GM19239 (cell line): ENCODE measurements around the gene DOC2A.
A peak's percentile ranks its signal among the peaks of the same experiment; 100 is the strongest.
"Not testable (repeated sequence)": the region's sequence is repeated elsewhere in the genome, so short reads cannot be mapped to it uniquely, and the experiment has no call there.

Experiments used
- DNase-seq: peaks from one replicate; pipeline ENCODE4 v3.0.0; 2011; ENCODE audit warnings: low spot score; ENCODE audit not compliant: insufficient read length
- FAIRE-seq: peaks from 2 replicates; lab custom pipeline; 2011; peaks lifted over from hg19 to GRCh38; lab: Jason Lieb, UNC

Gene DOC2A

GRCh38 chr16:30010844-30011713 lies at the start of gene DOC2A:
DOC2A (minus strand) TSS chr16:30011027; CDS start chr16:30010222, 805 bp downstream.
- FAIRE-seq: no peak
- no peak for DNase-seq

GRCh38 chr16:30060346-30060745 lies 49.5 kb upstream of the DOC2A start:
- FAIRE-seq: no peak
- DNase-seq: no peak

DNA sequence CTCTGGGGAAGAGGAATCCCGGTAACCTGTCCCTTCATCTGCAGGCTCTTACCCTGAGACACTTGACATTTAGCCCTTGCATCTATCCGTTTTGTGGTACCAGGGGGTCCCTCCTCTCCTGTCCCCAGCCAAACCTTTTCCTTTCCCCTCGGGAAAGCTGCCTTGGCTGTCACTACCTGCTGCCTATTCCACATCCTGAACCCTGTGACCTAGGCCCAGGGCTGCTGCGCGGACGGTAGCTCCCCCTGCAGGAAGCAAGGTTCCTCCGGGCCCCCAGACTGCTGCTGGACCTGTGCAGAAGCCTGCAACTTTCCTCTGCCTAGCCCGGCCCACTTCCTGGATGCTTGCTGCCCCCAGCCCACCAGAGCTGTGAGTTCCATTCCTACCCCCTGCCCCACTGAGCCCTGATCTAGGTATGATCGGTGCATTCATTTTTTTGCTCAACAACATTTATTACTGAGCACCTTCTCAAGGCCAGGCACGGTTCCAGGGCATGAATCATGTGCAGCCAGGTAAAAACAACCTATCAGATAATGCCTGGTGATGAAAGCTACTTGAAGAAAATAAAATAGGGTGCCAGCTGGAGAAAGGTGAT lies 44.2 kb upstream of the DOC2A start:
- FAIRE-seq: peak; percentile 70
- no peak for DNase-seq

GRCh38 chr16:30054451-30054850 lies 43.6 kb upstream of the DOC2A start:
- no peak for FAIRE-seq
- no peak for DNase-seq

DNA sequence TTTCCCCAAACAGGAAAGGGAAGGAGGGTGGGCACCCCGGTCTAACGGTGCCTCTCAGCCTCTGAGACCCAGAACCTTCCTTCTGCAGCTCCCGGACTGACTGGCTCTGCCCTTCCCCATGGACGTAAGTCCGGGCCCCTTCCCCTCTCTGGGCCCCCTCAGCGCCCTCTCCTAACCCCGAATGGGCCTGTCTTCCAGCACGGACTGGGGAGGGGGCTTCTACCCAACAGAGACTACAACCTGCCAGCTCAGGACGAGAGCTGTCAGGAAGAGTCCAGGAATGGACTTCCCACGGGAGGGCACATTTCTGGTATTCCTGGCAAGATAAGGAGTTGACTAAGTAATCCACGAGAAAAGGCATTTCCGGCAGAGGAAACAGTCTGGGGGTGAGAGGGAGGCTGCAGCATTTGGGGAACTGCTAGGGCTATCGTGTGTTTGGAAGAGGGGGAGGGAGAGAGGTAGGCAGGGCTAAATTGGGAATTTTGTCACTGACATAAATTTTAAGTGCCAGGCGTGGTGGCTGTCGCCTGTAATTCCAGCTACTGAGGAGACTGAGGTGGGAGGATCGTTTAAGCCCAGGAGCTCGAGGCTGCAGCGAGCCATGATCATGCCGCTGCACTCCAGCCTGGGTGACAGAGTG lies 42.7 kb upstream of the DOC2A start:
- FAIRE-seq (no peak), DNase-seq (no peak)

- FAIRE-seq (peak; percentile 66), DNase-seq (peak; percentile 92)
Measured at GRCh38 chr16:30052671-30053372, 42.0 kb upstream of the DOC2A start.

- FAIRE-seq (no peak), DNase-seq (no peak)
Measured at GRCh38 chr16:30051518-30051917, 40.7 kb upstream of the DOC2A start.

DNA sequence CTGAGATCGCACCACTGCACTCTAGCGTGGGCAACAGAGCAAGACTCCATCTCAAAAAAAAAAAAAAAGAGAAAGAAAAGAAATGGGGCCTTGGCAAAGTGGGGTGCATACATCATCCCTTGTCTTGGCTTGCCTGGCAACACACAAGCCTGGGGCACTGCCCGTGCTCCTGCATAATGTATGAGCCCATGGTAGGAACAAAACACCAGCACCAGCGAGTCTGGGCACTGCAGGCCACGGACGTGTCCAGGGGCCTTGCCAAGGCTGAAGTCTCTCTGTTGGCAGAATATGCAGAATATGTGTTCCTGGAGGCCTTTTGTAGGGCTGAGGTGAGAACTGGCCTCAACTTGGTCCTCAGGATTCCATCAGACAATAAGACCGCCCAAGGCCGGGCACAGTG lies 39.0 kb upstream of the DOC2A start:
- no peak for FAIRE-seq

DNA sequence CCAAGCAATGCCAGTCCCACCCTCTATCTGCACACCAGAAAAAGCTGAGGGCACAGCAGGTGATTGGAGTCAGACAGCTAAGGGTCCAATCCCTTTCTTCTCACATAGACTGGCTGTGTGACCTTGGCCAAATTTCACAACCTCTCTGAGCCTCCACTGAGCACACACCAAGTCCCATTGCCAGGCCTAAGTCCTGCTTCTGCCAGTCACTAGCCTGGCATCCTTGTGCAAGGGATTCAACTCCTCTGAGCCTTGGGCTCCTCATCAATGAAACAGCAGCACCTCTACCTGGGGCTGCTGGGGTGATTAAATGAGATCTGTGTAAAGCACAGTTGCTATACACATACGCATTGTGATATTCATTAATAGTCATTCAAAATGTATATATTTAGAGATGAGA lies 35.8 kb upstream of the DOC2A start:
- no peak for FAIRE-seq

More for the DNA sequence above, 39.0 kb upstream of the DOC2A start:
- no peak for DNase-seq

DNA sequence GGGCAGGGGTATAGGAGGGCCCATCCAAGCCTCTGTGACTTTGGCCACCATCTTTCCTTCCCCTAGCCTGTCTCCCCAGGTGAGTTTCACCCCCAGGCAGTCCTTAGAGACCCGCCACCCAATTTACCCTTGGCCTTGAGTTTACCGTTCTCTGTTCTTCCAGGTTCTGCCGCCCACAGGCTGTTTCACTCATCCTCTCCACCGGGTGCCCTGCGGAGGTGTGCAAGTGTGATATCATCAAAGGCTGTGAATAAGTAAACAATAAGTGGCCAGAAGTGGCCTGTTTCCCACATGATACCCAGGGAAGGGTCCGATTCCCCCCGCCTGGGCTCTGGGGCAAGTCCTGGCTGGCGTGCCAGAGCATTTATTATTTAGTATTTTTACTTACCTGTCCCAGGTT lies 35.4 kb upstream of the DOC2A start:
- FAIRE-seq: no peak
- no peak for DNase-seq

More for the DNA sequence above, 35.8 kb upstream of the DOC2A start:
- no peak for DNase-seq

- DNase-seq: no peak
- no peak for FAIRE-seq
Measured at GRCh38 chr16:30041841-30042240, 31.0 kb upstream of the DOC2A start.

GRCh38 chr16:30040690-30041089 lies 29.9 kb upstream of the DOC2A start:
- not testable (repeated sequence) for FAIRE-seq

DNA sequence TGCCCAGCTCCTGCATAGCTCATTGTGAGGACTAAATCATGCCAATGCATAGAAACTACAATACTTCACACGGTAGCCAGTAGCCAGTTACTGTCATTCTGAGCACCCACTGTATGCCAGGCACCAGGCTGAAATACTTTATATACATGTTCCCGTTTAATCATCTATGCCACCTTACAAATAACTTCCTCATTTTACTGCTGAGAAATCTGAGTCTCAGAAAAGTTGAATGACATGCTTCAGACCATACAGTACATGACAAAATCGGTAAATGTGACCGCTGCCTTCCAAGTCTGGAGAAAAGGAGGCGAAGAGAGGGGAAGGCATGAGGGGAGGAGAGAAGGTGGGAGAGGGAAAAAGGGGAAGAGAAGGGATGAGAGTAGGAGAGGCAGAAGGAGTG lies 29.4 kb upstream of the DOC2A start:
- no peak for DNase-seq
- no peak for FAIRE-seq

More at GRCh38 chr16:30040690-30041089, 29.9 kb upstream of the DOC2A start:
- DNase-seq: not testable (repeated sequence)

DNA sequence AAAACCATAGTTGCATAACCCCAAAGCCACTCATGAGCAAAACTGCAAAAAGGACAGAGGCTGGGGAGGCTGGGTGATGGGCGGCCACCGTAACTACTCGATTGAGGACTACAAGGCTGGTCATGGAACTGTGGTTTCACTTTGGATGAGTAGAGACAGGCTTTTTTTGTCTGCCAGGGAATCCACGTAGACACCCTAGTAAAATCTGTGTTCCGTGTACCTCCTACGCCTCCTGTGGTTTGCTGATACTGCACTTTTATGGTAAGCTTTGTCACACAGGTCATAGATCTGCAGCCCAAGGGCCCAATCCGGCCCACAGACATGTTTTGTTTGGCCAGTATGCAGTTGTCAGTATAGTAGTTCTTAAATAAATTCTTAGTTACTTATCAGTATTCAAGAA lies 22.4 kb upstream of the DOC2A start:
- DNase-seq (no peak), FAIRE-seq (no peak)

GRCh38 chr16:30032083-30032819 lies 21.4 kb upstream of the DOC2A start:
- DNase-seq (peak; percentile 78), FAIRE-seq (peak; percentile 96)

- DNase-seq (no peak), FAIRE-seq (no peak)
Measured at GRCh38 chr16:30031477-30031918, 20.7 kb upstream of the DOC2A start.

- no peak for DNase-seq
- no peak for FAIRE-seq
Measured at GRCh38 chr16:30030841-30031413, 20.1 kb upstream of the DOC2A start, which contains the start of gene TLCD3B. TLCD3B (minus strand) TSS chr16:30031271; CDS start chr16:30030527, 744 bp downstream.

DNA sequence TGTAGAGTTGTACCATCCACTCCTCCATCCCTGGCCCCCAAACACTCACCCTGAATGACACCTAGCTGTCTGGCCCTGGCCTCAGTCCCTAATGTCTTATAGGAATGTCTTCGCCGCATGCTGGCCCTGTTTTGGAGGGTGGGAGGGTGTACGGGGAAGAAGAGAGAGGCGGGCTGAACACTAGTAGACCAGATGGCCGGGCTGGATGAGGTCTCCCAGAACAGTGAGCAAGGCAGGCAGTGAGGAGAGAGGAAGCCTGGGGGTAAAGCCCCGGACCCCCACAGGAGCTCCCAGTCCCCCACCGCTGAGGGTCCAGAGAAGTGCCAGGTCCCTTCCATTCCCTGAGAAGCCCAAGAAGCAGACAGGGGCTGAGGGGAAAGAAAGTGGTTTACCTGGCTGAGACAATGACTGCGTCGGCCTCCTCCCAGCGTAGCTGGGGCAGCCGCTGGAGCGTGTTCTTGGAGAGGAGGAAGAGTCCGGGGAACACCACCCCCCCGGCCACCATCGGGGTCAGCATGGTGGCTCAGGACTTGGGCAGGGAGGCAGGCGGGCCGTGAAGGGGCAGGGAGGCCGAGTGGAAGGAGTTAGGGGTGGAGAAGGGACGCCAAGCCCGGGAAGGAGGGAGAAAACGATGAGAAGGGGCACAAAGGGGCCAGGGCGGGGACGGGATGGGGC lies 19.3 kb upstream of the DOC2A start:
- no peak for DNase-seq

More for the DNA sequence above, 19.3 kb upstream of the DOC2A start:
- FAIRE-seq: no peak
